HCEC 1CT (cell line): ENCODE results near the gene CSMD2.
"Not testable (repeated sequence)": the region's sequence is repeated elsewhere in the genome, so short reads cannot be mapped to it uniquely, and the experiment has no call there.

ENCODE experiments used
- DNase-seq: peaks from one replicate; pipeline ENCODE4 v3.0.0-alpha.2; 2017

CSMD2 gene

GRCh38 chr1:34164771-34165391 lies at the start of gene CSMD2:
CSMD2 (minus strand) TSS chr1:34165230; CDS start chr1:34165097, 133 bp downstream.
- no peak for DNase-seq

GRCh38 chr1:34213956-34214355 lies 48.9 kb upstream of the CSMD2 start:
- DNase-seq: no peak

- no peak for DNase-seq
These were observed 47.6 kb upstream of the CSMD2 start for GRCh38 chr1:34212673-34213072.

- DNase-seq: no peak
These were observed 34.9 kb upstream of the CSMD2 start for GRCh38 chr1:34199927-34200326.

- DNase-seq: no peak
These were observed 27.6 kb upstream of the CSMD2 start for GRCh38 chr1:34192621-34193020.

- DNase-seq: no peak
These were observed 25.7 kb upstream of the CSMD2 start for GRCh38 chr1:34190692-34191091.

GRCh38 chr1:34188985-34189384 lies 24.0 kb upstream of the CSMD2 start:
- no peak for DNase-seq

- no peak for DNase-seq
These were observed 23.4 kb upstream of the CSMD2 start for GRCh38 chr1:34188418-34188817.

- no peak for DNase-seq
These were observed 21.9 kb upstream of the CSMD2 start for GRCh38 chr1:34186741-34187494.

GRCh38 chr1:34183381-34183780 lies 18.4 kb upstream of the CSMD2 start:
- not testable (repeated sequence) for DNase-seq

- no peak for DNase-seq
These were observed 13.0 kb upstream of the CSMD2 start for GRCh38 chr1:34178072-34178471.

GRCh38 chr1:34176830-34177603 lies 12.0 kb upstream of the CSMD2 start, which contains the start of gene C1orf94:
C1orf94 (plus strand) TSS chr1:34176907; CDS start chr1:34177790, 883 bp downstream.
- no peak for DNase-seq

- DNase-seq: no peak
These were observed 10.7 kb upstream of the CSMD2 start for GRCh38 chr1:34175744-34176143.

- DNase-seq: no peak
These were observed 2.4 kb upstream of the CSMD2 start for GRCh38 chr1:34167389-34167788.

- DNase-seq: no peak
These were observed 1.8 kb upstream of the CSMD2 start for GRCh38 chr1:34166625-34167361.

- no peak for DNase-seq
These were observed 1.2 kb upstream of the CSMD2 start for GRCh38 chr1:34166191-34166624.

- no peak for DNase-seq
These were observed 442 bp upstream of the CSMD2 start for GRCh38 chr1:34165422-34165921.

- DNase-seq: no peak
These were observed 968 bp downstream of the CSMD2 start for GRCh38 chr1:34163792-34164731.

GRCh38 chr1:34162852-34163766 lies 1.9 kb downstream of the CSMD2 start:
- DNase-seq: peak; percentile 70

GRCh38 chr1:34156739-34157138 lies 8.3 kb downstream of the CSMD2 start:
- DNase-seq: no peak
